Measurements from ENCODE around the gene SMAD1.

The SMAD1 gene

GRCh38 chr4:145485120-145485519 lies 3.5 kb downstream of the SMAD1 start:
- H3K4me1 ChIP-seq (ENCODE audit: insufficient read depth, low read length, poor library complexity, severe bottlenecking), result peaks cover 73% of the 10 kb centered on the region
- no peaks in the 10 kb centered on the region for H3K27me3 ChIP-seq (ENCODE audit: insufficient read depth, low read length, poor library complexity, severe bottlenecking)
- no peak overlapping the region for H3K9ac ChIP-seq (ENCODE audit: low read depth, low read length, poor library complexity, severe bottlenecking)
- H3K79me2 ChIP-seq (ENCODE audit: insufficient read depth, low read length), result peaks cover 87% of the 10 kb centered on the region
- H3K9me2 ChIP-seq (replicated peaks; ENCODE audit: low read depth, low read length), result no peaks in the 10 kb centered on the region
- no peak overlapping the region for H2AFZ ChIP-seq (ENCODE audit: low read length)
- peak overlapping the region; percentile 88 for H3K4me2 ChIP-seq (ENCODE audit: low read depth, low read length, poor library complexity, severe bottlenecking)
- H3K4me3 ChIP-seq (ENCODE audit: low read length, poor library complexity, severe bottlenecking), result peak overlapping the region; percentile 83
- H3K9me3 ChIP-seq (ENCODE audit: insufficient read depth, low read depth, low read length), result no peaks in the 10 kb centered on the region
- no peaks in the 10 kb centered on the region for H3F3A ChIP-seq (ENCODE audit: low read depth)
- TF ChIP-seq EZH2phosphoT487 (IDR thresholded peaks at IDR 0.05; ENCODE audit: borderline replicate concordance), result no peak
- TF ChIP-seq, protein P1, sequence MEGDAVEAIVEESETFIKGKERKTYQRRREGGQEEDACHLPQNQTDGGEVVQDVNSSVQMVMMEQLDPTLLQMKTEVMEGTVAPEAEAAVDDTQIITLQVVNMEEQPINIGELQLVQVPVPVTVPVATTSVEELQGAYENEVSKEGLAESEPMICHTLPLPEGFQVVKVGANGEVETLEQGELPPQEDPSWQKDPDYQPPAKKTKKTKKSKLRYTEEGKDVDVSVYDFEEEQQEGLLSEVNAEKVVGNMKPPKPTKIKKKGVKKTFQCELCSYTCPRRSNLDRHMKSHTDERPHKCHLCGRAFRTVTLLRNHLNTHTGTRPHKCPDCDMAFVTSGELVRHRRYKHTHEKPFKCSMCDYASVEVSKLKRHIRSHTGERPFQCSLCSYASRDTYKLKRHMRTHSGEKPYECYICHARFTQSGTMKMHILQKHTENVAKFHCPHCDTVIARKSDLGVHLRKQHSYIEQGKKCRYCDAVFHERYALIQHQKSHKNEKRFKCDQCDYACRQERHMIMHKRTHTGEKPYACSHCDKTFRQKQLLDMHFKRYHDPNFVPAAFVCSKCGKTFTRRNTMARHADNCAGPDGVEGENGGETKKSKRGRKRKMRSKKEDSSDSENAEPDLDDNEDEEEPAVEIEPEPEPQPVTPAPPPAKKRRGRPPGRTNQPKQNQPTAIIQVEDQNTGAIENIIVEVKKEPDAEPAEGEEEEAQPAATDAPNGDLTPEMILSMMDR (conservative IDR thresholded peaks at IDR 0.05; ENCODE audit: low read length), result no peak
- peaks cover 25% of the 10 kb centered on the region for H4K20me1 ChIP-seq (ENCODE audit: insufficient read depth, low read length, poor library complexity, severe bottlenecking)
- H3K36me3 ChIP-seq (ENCODE audit: insufficient read depth, low read length), result no peaks in the 10 kb centered on the region

GRCh38 chr4:145486603-145487002 lies 5.0 kb downstream of the SMAD1 start:
- no peak overlapping the region for H2AFZ ChIP-seq (ENCODE audit: low read length)
- peaks cover 93% of the 10 kb centered on the region for H3K79me2 ChIP-seq (ENCODE audit: insufficient read depth, low read length)
- no peak overlapping the region for H3K9ac ChIP-seq (ENCODE audit: low read depth, low read length, poor library complexity, severe bottlenecking)
- peaks cover 80% of the 10 kb centered on the region for H3K4me1 ChIP-seq (ENCODE audit: insufficient read depth, low read length, poor library complexity, severe bottlenecking)
- no peaks in the 10 kb centered on the region for H3K27me3 ChIP-seq (ENCODE audit: insufficient read depth, low read length, poor library complexity, severe bottlenecking)
- H3K9me2 ChIP-seq (replicated peaks; ENCODE audit: low read depth, low read length), result no peaks in the 10 kb centered on the region
- no peak for TF ChIP-seq EZH2phosphoT487 (IDR thresholded peaks at IDR 0.05; ENCODE audit: borderline replicate concordance)
- TF ChIP-seq, protein P1 (conservative IDR thresholded peaks at IDR 0.05; ENCODE audit: low read length), result no peak
- peaks cover 3% of the 10 kb centered on the region; the same call in 1 of the 2 replicates for H3F3A ChIP-seq (ENCODE audit: low read depth)
- H3K4me2 ChIP-seq (ENCODE audit: low read depth, low read length, poor library complexity, severe bottlenecking), result peak overlapping the region; percentile 88
- peaks cover 32% of the 10 kb centered on the region for H4K20me1 ChIP-seq (ENCODE audit: insufficient read depth, low read length, poor library complexity, severe bottlenecking)
- peak overlapping the region; percentile 59 for H3K4me3 ChIP-seq (ENCODE audit: low read length, poor library complexity, severe bottlenecking)
- no peaks in the 10 kb centered on the region for H3K9me3 ChIP-seq (ENCODE audit: insufficient read depth, low read depth, low read length)
- no peaks in the 10 kb centered on the region for H3K36me3 ChIP-seq (ENCODE audit: insufficient read depth, low read length)

DNA sequence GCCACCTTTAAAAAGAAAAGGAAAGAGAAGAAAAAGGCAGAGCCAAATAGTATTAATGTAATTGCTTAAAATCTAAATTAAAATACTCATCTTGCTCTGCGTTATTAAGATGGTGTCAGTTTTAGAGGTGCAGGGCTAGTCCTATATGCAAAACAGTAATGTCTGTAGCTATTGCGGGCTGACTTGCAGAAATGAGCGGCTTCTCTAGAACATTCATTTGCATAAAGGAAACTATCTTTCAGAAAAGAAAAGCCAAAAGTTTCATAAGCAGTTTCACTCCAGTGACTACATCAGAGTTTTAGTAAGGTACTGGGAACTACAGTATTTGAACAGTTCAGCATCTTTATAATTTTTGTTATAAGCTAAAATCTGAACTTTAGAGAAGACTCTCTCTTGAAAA lies 6.0 kb downstream of the SMAD1 start:
- H4K20me1 ChIP-seq (ENCODE audit: insufficient read depth, low read length, poor library complexity, severe bottlenecking), result peaks cover 32% of the 10 kb centered on the region
- H3K4me3 ChIP-seq (ENCODE audit: low read length, poor library complexity, severe bottlenecking), result peak overlapping the region; percentile 59
- H3K9me3 ChIP-seq (ENCODE audit: insufficient read depth, low read depth, low read length), result no peaks in the 10 kb centered on the region
- H2AFZ ChIP-seq (ENCODE audit: low read length), result no peak overlapping the region
- peaks cover 93% of the 10 kb centered on the region for H3K79me2 ChIP-seq (ENCODE audit: insufficient read depth, low read length)
- H3F3A ChIP-seq (ENCODE audit: low read depth), result peaks cover 3% of the 10 kb centered on the region; the same call in 1 of the 2 replicates
- TF ChIP-seq, protein P1 (conservative IDR thresholded peaks at IDR 0.05; ENCODE audit: low read length), result no peak
- TF ChIP-seq EZH2phosphoT487 (IDR thresholded peaks at IDR 0.05; ENCODE audit: borderline replicate concordance), result no peak
- H3K4me2 ChIP-seq (ENCODE audit: low read depth, low read length, poor library complexity, severe bottlenecking), result peak overlapping the region; percentile 88
- H3K9me2 ChIP-seq (replicated peaks; ENCODE audit: low read depth, low read length), result no peaks in the 10 kb centered on the region
- peaks cover 81% of the 10 kb centered on the region for H3K4me1 ChIP-seq (ENCODE audit: insufficient read depth, low read length, poor library complexity, severe bottlenecking)
- peak overlapping the region; percentile 6 for H3K9ac ChIP-seq (ENCODE audit: low read depth, low read length, poor library complexity, severe bottlenecking)
- H3K27me3 ChIP-seq (ENCODE audit: insufficient read depth, low read length, poor library complexity, severe bottlenecking), result no peaks in the 10 kb centered on the region
- H3K36me3 ChIP-seq (ENCODE audit: insufficient read depth, low read length), result no peaks in the 10 kb centered on the region
